Endothelial cell (in vitro differentiated cells): ENCODE data around the gene ATP12A. TPM values are rescaled to one million over a fixed set of nuclear protein-coding genes. Genes with fewer than 3 reads are reported as not detected.
A peak's percentile ranks its signal among the peaks of the same experiment; 100 is the strongest.

ENCODE experiments used
- DNase-seq: peaks from one replicate; pipeline ENCODE4 v3.0.0; 2021; ENCODE audit warnings: low spot score
- H3K27ac Mint-ChIP-seq: one replicate; pipeline ENCODE4 v1.8.0; 2021; ENCODE audit warnings: mixed read lengths, inconsistent platforms; ENCODE audit not compliant: unreplicated experiment
- H3K27me3 Mint-ChIP-seq: one replicate; pipeline ENCODE4 v1.8.0; 2021; ENCODE audit warnings: mild to moderate bottlenecking, moderate library complexity, mixed read lengths, inconsistent platforms; ENCODE audit not compliant: unreplicated experiment
- H3K36me3 Mint-ChIP-seq: one replicate; pipeline ENCODE4 v1.8.0; 2021; ENCODE audit warnings: mild to moderate bottlenecking, low read depth, mixed read lengths, inconsistent platforms; ENCODE audit not compliant: unreplicated experiment
- H3K4me1 Mint-ChIP-seq: one replicate; pipeline ENCODE4 v1.8.0; 2021; ENCODE audit warnings: mild to moderate bottlenecking, mixed read lengths, inconsistent platforms; ENCODE audit not compliant: unreplicated experiment
- H3K4me3 Mint-ChIP-seq: one replicate; pipeline ENCODE4 v1.8.0; 2021; ENCODE audit warnings: mild to moderate bottlenecking, mixed read lengths, inconsistent platforms; ENCODE audit not compliant: unreplicated experiment
- H3K9me3 Mint-ChIP-seq: one replicate; pipeline ENCODE4 v1.8.0; 2021; ENCODE audit warnings: mixed read lengths, inconsistent platforms; ENCODE audit not compliant: unreplicated experiment
- CTCF ChIP-seq: fragments of 200-600 bp; sonication (generic); IDR thresholded peaks from one replicate; pipeline ENCODE4 v1.5.0; 2021; ENCODE audit warnings: antibody characterized with exemption; ENCODE audit not compliant: unreplicated experiment
- total RNA-seq: library from RNA; stranded (reverse); fragmentation: NEBNext Ultra II Directional; extraction: Animal tissue kit (Norgen Biotek cat#: 25700); gene quantifications from one replicate; pipeline ENCODE4 v1.2.1, GENCODE V29; 2021; ENCODE audit not compliant: unreplicated experiment

ATP12A gene
- total RNA-seq, 1 donor from 2014 or later = 0.64 TPM

GRCh38 chr13:24691381-24691780 is 11.2 kb downstream of the ATP12A start:
- H3K27ac Mint-ChIP-seq = no peak overlapping the region
- no peaks in the 10 kb centered on the region for H3K36me3 Mint-ChIP-seq
- H3K4me3 Mint-ChIP-seq = no peak overlapping the region
- H3K9me3 Mint-ChIP-seq = no peaks in the 10 kb centered on the region
- H3K27me3 Mint-ChIP-seq = peaks cover 2% of the 10 kb centered on the region
- DNase-seq = no peak
- peaks cover 10% of the 10 kb centered on the region for H3K4me1 Mint-ChIP-seq
- TF ChIP-seq CTCF = no peak

GRCh38 chr13:24692561-24692960 is 12.4 kb downstream of the ATP12A start:
- no peak for DNase-seq
- no peaks in the 10 kb centered on the region for H3K36me3 Mint-ChIP-seq
- no peak overlapping the region for H3K27ac Mint-ChIP-seq
- no peaks in the 10 kb centered on the region for H3K9me3 Mint-ChIP-seq
- no peak for TF ChIP-seq CTCF
- peaks cover 10% of the 10 kb centered on the region for H3K4me1 Mint-ChIP-seq
- no peak overlapping the region for H3K4me3 Mint-ChIP-seq
- peaks cover 4% of the 10 kb centered on the region for H3K27me3 Mint-ChIP-seq

GRCh38 chr13:24693862-24694471 is 13.8 kb downstream of the ATP12A start:
- TF ChIP-seq CTCF = peak; percentile 76
- DNase-seq = peak; percentile 68
- Mint-ChIP-seq H3K27ac (no peak overlapping the region), H3K27me3 (peaks cover 4% of the 10 kb centered on the region), H3K36me3 (no peaks in the 10 kb centered on the region), H3K9me3 (no peaks in the 10 kb centered on the region), H3K4me1 (peaks cover 16% of the 10 kb centered on the region), H3K4me3 (no peak overlapping the region)

- H3K27me3 Mint-ChIP-seq = peaks cover 4% of the 10 kb centered on the region
- no peaks in the 10 kb centered on the region for H3K9me3 Mint-ChIP-seq
- H3K36me3 Mint-ChIP-seq = no peaks in the 10 kb centered on the region
- no peak for DNase-seq
- TF ChIP-seq CTCF = no peak
- no peak overlapping the region for H3K4me3 Mint-ChIP-seq
- no peak overlapping the region for H3K27ac Mint-ChIP-seq
- H3K4me1 Mint-ChIP-seq = peaks cover 16% of the 10 kb centered on the region
Observed at GRCh38 chr13:24694907-24695306, 14.7 kb downstream of the ATP12A start.

GRCh38 chr13:24698686-24699085 is 18.5 kb downstream of the ATP12A start:
- TF ChIP-seq CTCF = no peak
- H3K27me3 Mint-ChIP-seq = peaks cover 5% of the 10 kb centered on the region
- DNase-seq = no peak

More at GRCh38 chr13:24698686-24699085, 18.5 kb downstream of the ATP12A start:
- Mint-ChIP-seq H3K27ac (no peak overlapping the region), H3K4me3 (no peak overlapping the region), H3K9me3 (no peaks in the 10 kb centered on the region), H3K36me3 (no peaks in the 10 kb centered on the region), H3K4me1 (peaks cover 12% of the 10 kb centered on the region)
